ENCODE results near the gene XYLT1. TPM values are rescaled to one million over a fixed set of nuclear protein-coding genes. Genes with fewer than 3 reads are reported as not detected.

Gene XYLT1
- total and polyA plus RNA-seq, 2 of the 13 experiments (the other 11 are each of a cell fraction or from before 2014, with no cell fraction given): not detected

- 18% methylated on average over 5 of the region's 5 CpGs for whole genome bisulfite sequencing (ENCODE audit: low lambda C conversion rate)
- no peaks in the 10 kb centered on the region for H3K36me3 ChIP-seq (replicated peaks in 1 of 2; ENCODE audit: control insufficient read depth in 1 of 2, insufficient read depth in 2 of 2, low read length in 2 of 2)
- no peak for DNase-seq (ENCODE audit: low spot score)
- no peak overlapping the region for H2AFZ ChIP-seq (ENCODE audit: low read length)
- H3K9ac ChIP-seq (ENCODE audit: insufficient read depth, low read depth, low read length): no peak overlapping the region
- intact Hi-C loops (cut with micrococcal nuclease; ENCODE audit: unreplicated experiment): no loop called here
- POLR2A ChIA-PET: no interaction called here
- FAIRE-seq: no peak
- H3K4me1 ChIP-seq (ENCODE audit: insufficient read depth, low read length): no peaks in the 10 kb centered on the region
- H3K4me3 ChIP-seq (replicated peaks in 1 of 3; ENCODE audit: insufficient read depth in 1 of 3, low read depth in 2 of 3, low read length in 3 of 3): no peak overlapping the region
- H3K27ac ChIP-seq (ENCODE audit: extremely low read length, insufficient read depth, low read length): no peak overlapping the region
- BruUV-seq (replicated peaks): no TSS peak
- no peaks in the 10 kb centered on the region for H4K20me1 ChIP-seq (ENCODE audit: insufficient read depth, low read length)
- H3K9me3 ChIP-seq (ENCODE audit: low read length): no peaks in the 10 kb centered on the region
- TF ChIP-seq CCAR2 (optimal IDR thresholded peaks at IDR 0.05; ENCODE audit: low read depth, low read length) (no peak), TAF15 (IDR thresholded peaks at IDR 0.05; ENCODE audit: low read depth, low read length, poor library complexity, severe bottlenecking) (no peak), ZNF354B (CRISPR knock-in tag; IDR thresholded peaks at IDR 0.05) (no peak), ONECUT2 (CRISPR knock-in tag; IDR thresholded peaks at IDR 0.05) (no peak), ZNF281 (CRISPR knock-in tag; IDR thresholded peaks at IDR 0.05; ENCODE audit: borderline replicate concordance) (no peak), ZNF567 (CRISPR knock-in tag; IDR thresholded peaks at IDR 0.05; ENCODE audit: borderline replicate concordance) (no peak), ZNF260 (CRISPR knock-in tag; IDR thresholded peaks at IDR 0.05; ENCODE audit: borderline replicate concordance, low read depth) (no peak), SOX5 (CRISPR knock-in tag; IDR thresholded peaks at IDR 0.05; ENCODE audit: borderline replicate concordance) (no peak), SKI (IDR thresholded peaks at IDR 0.05; ENCODE audit: partially characterized antibody) (no peak), ZNF569 (CRISPR knock-in tag; IDR thresholded peaks at IDR 0.05; ENCODE audit: borderline replicate concordance) (no peak), ZNF550 (CRISPR knock-in tag; IDR thresholded peaks at IDR 0.05; ENCODE audit: borderline replicate concordance) (no peak), ZNF12 (CRISPR knock-in tag; IDR thresholded peaks at IDR 0.05) (no peak), GTF3A (CRISPR knock-in tag; conservative IDR thresholded peaks at IDR 0.05) (no peak), AKAP8 (CRISPR knock-in tag; IDR thresholded peaks at IDR 0.05) (no peak), YEATS4 (CRISPR knock-in tag; IDR thresholded peaks at IDR 0.05; ENCODE audit: borderline replicate concordance) (no peak), ZNF510 (CRISPR knock-in tag; IDR thresholded peaks at IDR 0.05; ENCODE audit: low read depth) (no peak), ISL2 (CRISPR knock-in tag; IDR thresholded peaks at IDR 0.05) (no peak), PHF8 (CRISPR knock-in tag; IDR thresholded peaks at IDR 0.05) (no peak)
- TF ChIP-seq, protein P1, sequence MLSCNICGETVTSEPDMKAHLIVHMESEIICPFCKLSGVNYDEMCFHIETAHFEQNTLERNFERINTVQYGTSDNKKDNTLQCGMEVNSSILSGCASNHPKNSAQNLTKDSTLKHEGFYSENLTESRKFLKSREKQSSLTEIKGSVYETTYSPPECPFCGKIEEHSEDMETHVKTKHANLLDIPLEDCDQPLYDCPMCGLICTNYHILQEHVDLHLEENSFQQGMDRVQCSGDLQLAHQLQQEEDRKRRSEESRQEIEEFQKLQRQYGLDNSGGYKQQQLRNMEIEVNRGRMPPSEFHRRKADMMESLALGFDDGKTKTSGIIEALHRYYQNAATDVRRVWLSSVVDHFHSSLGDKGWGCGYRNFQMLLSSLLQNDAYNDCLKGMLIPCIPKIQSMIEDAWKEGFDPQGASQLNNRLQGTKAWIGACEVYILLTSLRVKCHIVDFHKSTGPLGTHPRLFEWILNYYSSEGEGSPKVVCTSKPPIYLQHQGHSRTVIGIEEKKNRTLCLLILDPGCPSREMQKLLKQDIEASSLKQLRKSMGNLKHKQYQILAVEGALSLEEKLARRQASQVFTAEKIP (CRISPR knock-in tag; IDR thresholded peaks at IDR 0.05; ENCODE audit: borderline replicate concordance): no peak
- CTCF ChIA-PET (ENCODE audit: low intra/inter-chr PET ratio, low total read pairs): no interaction called here
- no peaks in the 10 kb centered on the region for H3K79me2 ChIP-seq (ENCODE audit: insufficient read depth, low read length)
- in situ Hi-C loops (cut with HindIII; ENCODE audit: extremely low pct_ligation_motif_present, low pct_unique_long_range_greater_than_20kb): no loop called here
- peaks cover 0 to 13% of the 10 kb centered on the region in 2 experiments; a peak in 1 of 5 replicates for H3K27me3 ChIP-seq (ENCODE audit: control insufficient read depth in 1 of 2, insufficient read depth in 2 of 2, low read length in 2 of 2)
- ATAC-seq: no peak
- no peak overlapping the region for H3K4me2 ChIP-seq (ENCODE audit: low read depth, low read length)
These were observed 174.8 kb downstream of the XYLT1 start for GRCh38 chr16:17295948-17296347.

Measured in HepG2 (cell line).